Left renal cortex interstitium (tissue), 4 donors: ENCODE results near the gene C19orf67. TPM values are rescaled to one million over a fixed set of nuclear protein-coding genes. Genes with fewer than 3 reads are reported as not detected.

Source experiments
- DNase-seq, 4 donors: peaks; one replicate each; pipeline ENCODE4 v3.0.0-alpha.2; 2013; ENCODE audit warnings: low read depth in 4 of 4, low spot score in 2 of 4, missing footprints in 1 of 4
- polyA plus RNA-seq, 4 donors: library from polyadenylated mRNA; unstranded; fragments of 120-200 nt; gene quantifications; one replicate each; pipeline ENCODE4 v1.2.1, GENCODE V29; 2013; ENCODE audit not compliant: insufficient read length in 4 of 4

C19orf67 gene
- polyA plus RNA-seq, 4 donors: 0.10 to 0.16 TPM; not detected in 2

- peak in 2 of 4 donors; percentile 41 to 56 for DNase-seq
Observed at GRCh38 chr19:14031719-14032480, 53.7 kb downstream of the C19orf67 start, which contains the start of gene IL27RA. TSS of gene IL27RA (plus strand) at chr19:14031762. CDS start at chr19:14031873, 111 bp downstream.

Other genes starting within 250 kb of the C19orf67 start
- gene NANOS3, start 208.6 kb downstream of the C19orf67 start, polyA plus RNA-seq: 1 to 10 TPM; 1.1 to 2.8 (median 1.6) TPM
- 1 to 10 TPM; 4.1 to 9.6 (median 6.0) TPM for gene BRME1, start 179.7 kb downstream of the C19orf67 start, polyA plus RNA-seq
- gene CC2D1A, start 179.6 kb downstream of the C19orf67 start, polyA plus RNA-seq: 10 to 100 TPM; 19.3 to 45.6 (median 33.4) TPM
- 1 to 10 TPM in 3 of 4 donors, under 1 TPM in 1; 0.93 to 1.8 (median 1.3) TPM for gene PODNL1, start 147.4 kb downstream of the C19orf67 start, polyA plus RNA-seq
- gene DCAF15, start 133.3 kb downstream of the C19orf67 start, polyA plus RNA-seq: 10 to 100 TPM; 27.8 to 47.9 (median 40.1) TPM
- 10 to 100 TPM in 3 of 4 donors, 1 to 10 TPM in 1; 9.0 to 18.5 (median 15.2) TPM for gene RFX1, start 79.5 kb downstream of the C19orf67 start, polyA plus RNA-seq
- not detected for gene RLN3, start 57.6 kb downstream of the C19orf67 start, polyA plus RNA-seq
- gene IL27RA, start 54.0 kb downstream of the C19orf67 start, polyA plus RNA-seq: 1 to 10 TPM; 5.7 to 8.4 (median 7.8) TPM
- 10 to 100 TPM; 18.7 to 36.9 (median 26.6) TPM for gene PALM3, start 23.7 kb downstream of the C19orf67 start, polyA plus RNA-seq
- gene MISP3, start 13.0 kb downstream of the C19orf67 start, polyA plus RNA-seq: 10 to 100 TPM in 1 of 4 donors, 1 to 10 TPM in 3; 6.2 to 10.1 (median 8.0) TPM
- gene SAMD1, start 5.0 kb upstream of the C19orf67 start, polyA plus RNA-seq: 10 to 100 TPM; 33.4 to 63.7 (median 53.0) TPM
- gene PRKACA, start 32.0 kb upstream of the C19orf67 start, polyA plus RNA-seq: 100 to 1,000 TPM in 1 of 4 donors, 10 to 100 TPM in 3; 91.0 to 107 (median 93.6) TPM
- gene ASF1B, start 50.8 kb upstream of the C19orf67 start, polyA plus RNA-seq: 10 to 100 TPM; 17.2 to 23.8 (median 19.5) TPM
- gene ADGRL1, start 120.4 kb upstream of the C19orf67 start, polyA plus RNA-seq: 10 to 100 TPM; 31.4 to 62.2 (median 48.9) TPM